Stimulated activated CD8-positive, alpha-beta memory T cell treated with anti-CD3 and anti-CD28 coated beads, Interleukin-12 subunit alpha, Interleukin-12 subunit beta, amount 100 ng/mL, for 24 hours (primary cell): Measurements from ENCODE around the gene OCIAD2.
"Not testable (repeated sequence)": the region's sequence is repeated elsewhere in the genome, so short reads cannot be mapped to it uniquely, and the experiment has no call there.

Experiments
- DNase-seq: peaks from one replicate; pipeline ENCODE4 v3.0.0-alpha.2; 2020; ENCODE audit errors: extremely low read depth

OCIAD2 gene

GRCh38 chr4:48854982-48855381 lies 51.6 kb downstream of the OCIAD2 start:
- no peak for DNase-seq

- DNase-seq, result no peak
Measured at GRCh38 chr4:48854395-48854683, 52.2 kb downstream of the OCIAD2 start.

GRCh38 chr4:48853604-48854394 lies 52.8 kb downstream of the OCIAD2 start:
- DNase-seq, result no peak

DNA sequence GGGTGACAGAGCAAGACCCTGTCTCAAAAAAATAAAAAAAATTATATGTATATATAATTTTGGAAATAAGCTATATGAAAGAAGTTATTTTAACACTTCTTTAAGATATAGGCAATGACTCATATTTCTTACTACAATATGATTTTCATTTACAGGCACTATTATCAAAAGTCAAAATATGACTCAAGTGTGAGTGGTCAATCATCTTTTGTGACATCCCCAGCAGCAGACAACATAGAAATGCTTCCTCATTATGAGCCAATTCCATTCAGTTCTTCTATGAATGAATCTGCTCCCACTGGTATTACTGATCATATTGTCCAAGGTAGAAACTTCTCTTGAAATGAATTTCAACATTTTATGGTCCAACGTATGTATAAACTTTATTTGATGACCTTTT lies 54.9 kb downstream of the OCIAD2 start:
- DNase-seq, result no peak

DNA sequence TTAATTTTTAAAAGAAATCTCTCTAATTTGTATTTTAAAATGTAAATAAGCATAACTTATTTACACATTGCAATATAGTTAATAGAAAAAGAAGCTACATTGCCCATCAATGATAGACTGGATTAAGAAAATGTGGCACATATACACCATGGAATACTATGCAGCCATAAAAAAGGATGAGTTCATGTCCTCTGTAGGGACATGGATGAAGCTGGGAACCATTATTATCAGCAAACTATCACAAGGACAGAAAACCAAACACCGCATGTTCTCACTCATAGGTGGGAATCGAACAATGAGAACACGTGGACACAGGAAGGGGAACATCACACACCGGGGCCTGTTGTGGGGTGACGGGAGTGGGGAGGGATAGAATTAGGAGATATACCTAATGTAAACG lies 57.8 kb downstream of the OCIAD2 start:
- not testable (repeated sequence) for DNase-seq

GRCh38 chr4:48844843-48845242 lies 61.7 kb downstream of the OCIAD2 start:
- no peak for DNase-seq

DNA sequence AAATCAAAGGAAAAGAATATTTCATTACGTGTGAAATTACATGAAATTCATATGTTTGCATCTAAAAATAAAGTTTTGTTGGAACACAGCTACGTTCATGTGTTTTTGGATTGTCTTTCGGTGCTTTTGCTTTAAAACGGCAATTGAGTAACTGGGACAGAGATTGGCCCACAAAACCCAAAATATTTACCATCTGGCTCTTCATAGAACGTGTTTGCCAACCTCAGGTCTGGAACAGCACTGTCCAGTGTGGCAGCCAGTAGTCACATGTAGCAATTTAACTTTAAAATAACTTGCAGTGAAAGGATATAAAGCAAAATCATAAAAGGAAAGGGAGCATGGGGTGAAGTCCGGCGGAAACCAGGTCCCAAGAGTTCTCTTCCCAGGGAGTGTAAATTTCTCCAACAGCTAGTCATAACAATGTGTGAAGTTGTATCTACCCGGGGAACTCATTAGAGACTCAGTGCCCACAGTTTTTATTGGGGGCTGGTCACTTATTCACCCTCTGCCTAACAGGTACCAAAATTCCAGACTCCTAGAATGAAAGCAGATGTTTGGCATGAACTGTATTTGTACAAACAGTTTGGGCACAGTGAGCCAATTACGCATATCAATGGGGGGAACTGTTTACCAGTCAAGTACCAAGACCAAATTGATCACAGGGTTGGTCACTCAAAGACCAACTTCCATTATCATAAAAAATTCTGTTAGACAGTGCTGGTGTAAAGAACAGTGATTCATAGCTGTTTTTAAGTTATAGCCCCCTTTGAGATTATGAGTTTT lies 65.3 kb downstream of the OCIAD2 start:
- no peak for DNase-seq

DNA sequence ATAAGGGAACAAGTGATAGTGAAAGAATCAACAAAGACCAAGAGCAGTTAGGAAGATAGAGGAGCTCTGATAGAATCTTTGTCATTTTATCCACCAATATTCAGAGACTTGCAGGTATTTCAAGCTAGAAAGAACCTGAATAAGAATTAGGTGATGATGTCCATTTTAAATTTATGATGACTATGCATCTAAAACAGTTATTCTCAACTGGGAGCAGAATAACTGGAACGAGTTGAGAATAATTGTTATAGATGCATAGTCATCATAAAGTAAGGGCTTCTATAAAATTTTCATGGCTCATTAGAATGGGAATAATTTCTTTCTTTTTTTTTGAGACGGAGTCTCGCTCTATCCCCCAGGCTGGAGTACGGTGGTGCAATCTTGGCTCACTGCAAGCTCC lies 69.9 kb downstream of the OCIAD2 start:
- no peak for DNase-seq
